ENCODE results near the gene PIP4P1. TPM values are rescaled to one million over a fixed set of nuclear protein-coding genes. Genes with fewer than 3 reads are reported as not detected.

Gene PIP4P1
- total and polyA plus RNA-seq, 10 of the 15 experiments (the other 5 are each of a cell fraction or from before 2014, with no cell fraction given), result 19.1 to 47.4 (median 39.7) TPM

DNA sequence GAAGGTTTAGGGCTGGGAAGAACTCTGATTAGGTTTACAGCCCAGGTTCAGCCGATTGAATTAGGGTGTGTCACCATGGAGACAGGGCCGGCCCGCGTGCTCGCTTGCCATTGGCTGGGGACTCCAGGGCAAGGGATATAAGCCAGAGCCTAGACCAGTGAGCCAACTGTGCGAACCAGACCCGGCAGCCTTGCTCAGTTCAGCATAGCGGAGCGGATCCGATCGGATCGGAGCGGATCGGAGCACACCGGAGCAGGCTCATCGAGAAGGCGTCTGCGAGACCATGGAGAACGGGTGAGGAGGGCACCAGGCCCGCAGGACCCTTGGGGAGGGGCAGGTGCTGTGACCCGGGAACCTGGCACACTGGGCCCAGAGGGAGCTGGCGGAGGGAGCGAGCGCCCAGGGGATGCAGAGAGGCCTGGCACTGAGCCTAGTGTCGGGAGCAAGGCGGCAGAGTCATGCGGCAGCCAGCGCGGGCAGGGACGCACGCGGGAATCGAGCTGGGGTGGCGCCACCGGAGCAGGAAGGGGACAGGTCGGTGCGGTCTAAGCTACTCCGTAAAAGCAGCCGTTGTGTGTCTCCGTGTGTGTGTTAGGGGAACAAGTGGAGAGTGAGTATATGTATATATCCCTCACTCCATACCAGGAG, 8.1 kb upstream of the PIP4P1 start, which contains the start of gene PNP:
TSS of gene PNP (plus strand) at position 165 of the 648 bp plus-strand sequence. CDS start at position 284, 119 bp downstream.
- POLR2A ChIA-PET, result interaction anchor here (0.7 to 4.3 kb wide), 13 partner anchors 8 to 139 kb away, joined by 3 to 28 read pairs (median 4); partner anchors contain the start of genes CCNB1IP1, OSGEP, PIP4P1 and TEP1
- H3K4me3 ChIP-seq, result peak within 1 kb of the TSS; percentile 85
- H3K36me3 ChIP-seq (ENCODE audit: control insufficient read depth in 2 of 2, insufficient read depth in 2 of 2, low read length in 1 of 2), result peaks cover 2 to 14% of the 10 kb centered on the region in 2 experiments
- H3K4me2 ChIP-seq (ENCODE audit: control insufficient read depth, insufficient read depth), result peak within 1 kb of the TSS; percentile 88
- H3K9ac ChIP-seq (ENCODE audit: control insufficient read depth, insufficient read depth, low read length), result peak within 1 kb of the TSS; percentile 83
- RAD21 ChIA-PET (ENCODE audit: unreplicated experiment), result interaction anchor here (0.9 to 2.4 kb wide), 10 partner anchors 8 to 142 kb away, joined by 3 to 20 read pairs (median 4); partner anchors contain the start of genes APEX1, OSGEP, PIP4P1 and TEP1
- peak; percentile 65 for DNase-seq (ENCODE audit: low read depth, low spot score)
- WGBS (ENCODE audit: insufficient coverage, insufficient replicate concordance, low lambda C conversion rate, missing lambda C conversion rate), result under 1% methylated on average over 38 of the region's 40 CpGs
- peaks cover 7% of the 10 kb centered on the region; the same call in 1 of the 2 replicates for H3K4me1 ChIP-seq (ENCODE audit: control insufficient read depth, insufficient read depth, low read length)
- TSS peak; percentile 57 for BruUV-seq (replicated peaks)
- peak within 1 kb of the TSS; percentile 69 for H3K27ac ChIP-seq (ENCODE audit: control insufficient read depth, insufficient read depth)
- in situ Hi-C loops (cut with MboI) (no loop called here), intact Hi-C loops (cut with micrococcal nuclease; ENCODE audit: unreplicated experiment) (no loop called here)
- no peaks in the 10 kb centered on the region for H3K27me3 ChIP-seq (replicated peaks in 1 of 2; ENCODE audit: control insufficient read depth in 2 of 2, insufficient read depth in 2 of 2, low read length in 1 of 2)
- peak within 1 kb of the TSS; percentile 83 for H2AFZ ChIP-seq (ENCODE audit: control insufficient read depth, low read depth, low read length)
- no peaks in the 10 kb centered on the region for H4K20me1 ChIP-seq (ENCODE audit: control insufficient read depth, insufficient read depth)
- H3K79me2 ChIP-seq (ENCODE audit: control insufficient read depth, insufficient read depth, low read length), result peaks cover 31% of the 10 kb centered on the region
- CTCF ChIA-PET, result interaction anchor here (0.6 to 3.2 kb wide), 14 partner anchors 8 to 142 kb away, joined by 3 to 12 read pairs (median 4); partner anchors contain the start of genes APEX1 and PIP4P1
- peak; percentile 97 for ATAC-seq
- SMC1A ChIA-PET (ENCODE audit: uncharacterized antibody, unreplicated experiment), result interaction anchor here (0.7 to 4.7 kb wide), 6 partner anchors 8 to 142 kb away, joined by 3 to 36 read pairs (median 6); partner anchors contain the start of gene PIP4P1
- peak; percentile 66 for FAIRE-seq
- no peaks in the 10 kb centered on the region for H3K9me3 ChIP-seq (replicated peaks; ENCODE audit: control insufficient read depth, insufficient read depth, low read length)
- TF ChIP-seq MTA2 (IDR thresholded peaks at IDR 0.05; ENCODE audit: low read depth) (no peak), TCF3 (IDR thresholded peaks at IDR 0.05; ENCODE audit: borderline replicate concordance, insufficient read depth, low read depth, low read length) (peak; percentile 82; the same call in 1 of the 2 replicates), SUZ12 (IDR thresholded peaks at IDR 0.05; ENCODE audit: unreplicated experiment) (no peak), SMAD5 (IDR thresholded peaks at IDR 0.05; ENCODE audit: low read depth) (peak; percentile 98), CHD4 (IDR thresholded peaks at IDR 0.05) (no peak), MYC (IDR thresholded peaks at IDR 0.05; ENCODE audit: insufficient read depth, insufficient read length, insufficient replicate concordance, low read length, severe bottlenecking) (peak; percentile 64), SIN3A (IDR thresholded peaks at IDR 0.05; ENCODE audit: low read depth, low read length) (no peak; the same call in none of the 2 replicates), MYB (IDR thresholded peaks at IDR 0.05; ENCODE audit: borderline replicate concordance, low read depth, low read length) (no peak), BCL11A (IDR thresholded peaks at IDR 0.05; ENCODE audit: low read depth, low read length) (no peak), GATAD2B (conservative IDR thresholded peaks at IDR 0.05; ENCODE audit: low read depth) (peak; percentile 56; the same call in 1 of the 2 replicates), PML (IDR thresholded peaks at IDR 0.05; ENCODE audit: low read length) (peak; percentile 97), MEF2A (IDR thresholded peaks at IDR 0.05; ENCODE audit: insufficient read depth, low read depth, low read length) (no peak), POLR2AphosphoS5 (IDR thresholded peaks at IDR 0.05; ENCODE audit: low read length) (peak; percentile 99), KAT2A (conservative IDR thresholded peaks at IDR 0.05; ENCODE audit: control insufficient read depth, low read depth, low read length) (no peak), NR2C1 (IDR thresholded peaks at IDR 0.05) (no peak), SP1 (IDR thresholded peaks at IDR 0.05; ENCODE audit: low read depth, low read length) (peak; percentile 63), KDM1A (IDR thresholded peaks at IDR 0.05; ENCODE audit: borderline replicate concordance) (no peak)
- TF ChIP-seq, protein P1, sequence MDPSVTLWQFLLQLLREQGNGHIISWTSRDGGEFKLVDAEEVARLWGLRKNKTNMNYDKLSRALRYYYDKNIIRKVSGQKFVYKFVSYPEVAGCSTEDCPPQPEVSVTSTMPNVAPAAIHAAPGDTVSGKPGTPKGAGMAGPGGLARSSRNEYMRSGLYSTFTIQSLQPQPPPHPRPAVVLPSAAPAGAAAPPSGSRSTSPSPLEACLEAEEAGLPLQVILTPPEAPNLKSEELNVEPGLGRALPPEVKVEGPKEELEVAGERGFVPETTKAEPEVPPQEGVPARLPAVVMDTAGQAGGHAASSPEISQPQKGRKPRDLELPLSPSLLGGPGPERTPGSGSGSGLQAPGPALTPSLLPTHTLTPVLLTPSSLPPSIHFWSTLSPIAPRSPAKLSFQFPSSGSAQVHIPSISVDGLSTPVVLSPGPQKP (IDR thresholded peaks at IDR 0.05; ENCODE audit: low read depth, low read length), result no peak
- TF ChIP-seq, protein P2, sequence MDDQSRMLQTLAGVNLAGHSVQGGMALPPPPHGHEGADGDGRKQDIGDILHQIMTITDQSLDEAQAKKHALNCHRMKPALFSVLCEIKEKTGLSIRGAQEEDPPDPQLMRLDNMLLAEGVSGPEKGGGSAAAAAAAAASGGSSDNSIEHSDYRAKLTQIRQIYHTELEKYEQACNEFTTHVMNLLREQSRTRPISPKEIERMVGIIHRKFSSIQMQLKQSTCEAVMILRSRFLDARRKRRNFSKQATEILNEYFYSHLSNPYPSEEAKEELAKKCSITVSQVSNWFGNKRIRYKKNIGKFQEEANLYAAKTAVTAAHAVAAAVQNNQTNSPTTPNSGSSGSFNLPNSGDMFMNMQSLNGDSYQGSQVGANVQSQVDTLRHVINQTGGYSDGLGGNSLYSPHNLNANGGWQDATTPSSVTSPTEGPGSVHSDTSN (IDR thresholded peaks at IDR 0.05; ENCODE audit: insufficient replicate concordance, low read depth, low read length), result no peak
- TF ChIP-seq, protein P3, sequence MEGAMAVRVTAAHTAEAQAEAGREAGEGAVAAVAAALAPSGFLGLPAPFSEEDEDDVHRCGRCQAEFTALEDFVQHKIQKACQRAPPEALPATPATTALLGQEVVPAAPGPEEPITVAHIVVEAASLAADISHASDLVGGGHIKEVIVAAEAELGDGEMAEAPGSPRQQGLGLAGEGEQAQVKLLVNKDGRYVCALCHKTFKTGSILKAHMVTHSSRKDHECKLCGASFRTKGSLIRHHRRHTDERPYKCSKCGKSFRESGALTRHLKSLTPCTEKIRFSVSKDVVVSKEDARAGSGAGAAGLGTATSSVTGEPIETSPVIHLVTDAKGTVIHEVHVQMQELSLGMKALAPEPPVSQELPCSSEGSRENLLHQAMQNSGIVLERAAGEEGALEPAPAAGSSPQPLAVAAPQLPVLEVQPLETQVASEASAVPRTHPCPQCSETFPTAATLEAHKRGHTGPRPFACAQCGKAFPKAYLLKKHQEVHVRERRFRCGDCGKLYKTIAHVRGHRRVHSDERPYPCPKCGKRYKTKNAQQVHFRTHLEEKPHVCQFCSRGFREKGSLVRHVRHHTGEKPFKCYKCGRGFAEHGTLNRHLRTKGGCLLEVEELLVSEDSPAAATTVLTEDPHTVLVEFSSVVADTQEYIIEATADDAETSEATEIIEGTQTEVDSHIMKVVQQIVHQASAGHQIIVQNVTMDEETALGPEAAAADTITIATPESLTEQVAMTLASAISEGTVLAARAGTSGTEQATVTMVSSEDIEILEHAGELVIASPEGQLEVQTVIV (IDR thresholded peaks at IDR 0.05; ENCODE audit: borderline replicate concordance, partially characterized antibody), result no peak
